Measurements from ENCODE around the gene CHID1. TPM values are rescaled to one million over a fixed set of nuclear protein-coding genes. Genes with fewer than 3 reads are reported as not detected.

CHID1 gene
- total RNA-seq, 1 donor from 2014 or later, result 29.3 TPM

GRCh38 chr11:910044-910588 is 494 bp downstream of the CHID1 start:
- no peak for DNase-seq

GRCh38 chr11:909406-909805 is 1.2 kb downstream of the CHID1 start:
- no peak for DNase-seq

GRCh38 chr11:908273-908672 is 2.3 kb downstream of the CHID1 start:
- DNase-seq, result no peak

GRCh38 chr11:907668-908067 is 2.9 kb downstream of the CHID1 start:
- no peak for DNase-seq

GRCh38 chr11:905952-906351 is 4.7 kb downstream of the CHID1 start:
- DNase-seq, result no peak

- DNase-seq, result no peak
Observed at GRCh38 chr11:904380-904779, 6.2 kb downstream of the CHID1 start.

- DNase-seq, result no peak
Observed at GRCh38 chr11:901452-902061, 9.1 kb downstream of the CHID1 start.

- no peak for DNase-seq
Observed at GRCh38 chr11:900545-900944, 10.1 kb downstream of the CHID1 start.

- no peak for DNase-seq
Observed at GRCh38 chr11:899724-900123, 10.9 kb downstream of the CHID1 start.

- DNase-seq, result no peak
Observed at GRCh38 chr11:898540-899190, 11.9 kb downstream of the CHID1 start.

GRCh38 chr11:898143-898511 is 12.5 kb downstream of the CHID1 start:
- no peak for DNase-seq

- no peak for DNase-seq
Observed at GRCh38 chr11:897253-898142, 13.1 kb downstream of the CHID1 start.

GRCh38 chr11:895331-896110 is 15.1 kb downstream of the CHID1 start:
- DNase-seq, result no peak

GRCh38 chr11:894575-895201 is 15.9 kb downstream of the CHID1 start:
- no peak for DNase-seq

- DNase-seq, result no peak
Observed at GRCh38 chr11:893008-893654, 17.5 kb downstream of the CHID1 start.

- DNase-seq, result no peak
Observed at GRCh38 chr11:890794-891540, 19.6 kb downstream of the CHID1 start.

- no peak for DNase-seq
Observed at GRCh38 chr11:889687-890475, 20.7 kb downstream of the CHID1 start.

- no peak for DNase-seq
Observed at GRCh38 chr11:889257-889656, 21.4 kb downstream of the CHID1 start.
